Thoracic aorta (tissue), 2 donors: ENCODE measurements around the gene PAEP. TPM values are rescaled to one million over a fixed set of nuclear protein-coding genes. Genes with fewer than 3 reads are reported as not detected.

Experiments
- ATAC-seq: fragments of 150-250 bp; one replicate; pipeline ENCODE4 v1.8.0; 2017; ENCODE audit warnings: low read depth; ENCODE audit not compliant: insufficient number of reproducible peaks, low FRiP score
- DNase-seq: peaks from one replicate; pipeline ENCODE4 v3.0.0-alpha.2; 2020; ENCODE audit warnings: low spot score
- H3K27ac ChIP-seq, 2 donors: fragments of 200-600 bp; sonication (generic); 1 replicate in 1 of 2; 2 replicates in 1 of 2; pipeline ENCODE4 v1.5.1; 2016; ENCODE audit warnings: mild to moderate bottlenecking in 2 of 2, moderate library complexity in 2 of 2
- H3K27me3 ChIP-seq: fragments of 200-600 bp; sonication (generic); replicated peaks from 2 replicates; pipeline ENCODE4 v1.6.0; 2016; ENCODE audit warnings: mild to moderate bottlenecking; ENCODE audit not compliant: insufficient read depth
- H3K36me3 ChIP-seq: fragments of 200-600 bp; sonication (generic); one replicate; pipeline ENCODE4 v1.5.1; 2016
- H3K4me1 ChIP-seq, 2 donors: fragments of 200-600 bp; sonication (generic); 1 replicate in 1 of 2; 2 replicates in 1 of 2; pipeline versions ENCODE4 v1.5.1 to v1.6.0; 2016; ENCODE audit warnings: low read depth in 2 of 2, mild to moderate bottlenecking in 1 of 2; ENCODE audit not compliant: control insufficient read depth in 1 of 2
- H3K4me3 ChIP-seq: fragments of 200-600 bp; sonication (generic); 2 replicates; pipeline ENCODE4 v1.5.1; 2016; ENCODE audit warnings: mild to moderate bottlenecking
- H3K9me3 ChIP-seq: fragments of 200-600 bp; sonication (generic); 2 replicates; pipeline ENCODE4 v1.5.1; 2016
- total RNA-seq, 2 donors: library from RNA; depleted of rRNA; stranded (reverse); fragments of >200 nt; gene quantifications; one replicate each; pipeline versions ENCODE4 v1.1.0 to v1.2.3, GENCODE V29; 2016
- TF ChIP-seq, protein P1 (sequence below): fragments of 200-600 bp; sonication (generic); IDR thresholded peaks from one replicate; pipeline ENCODE4 v1.5.1; 2019; ENCODE audit warnings: antibody characterized with exemption

The PAEP gene
- total RNA-seq, 2 donors from 2014 or later: not detected

DNA sequence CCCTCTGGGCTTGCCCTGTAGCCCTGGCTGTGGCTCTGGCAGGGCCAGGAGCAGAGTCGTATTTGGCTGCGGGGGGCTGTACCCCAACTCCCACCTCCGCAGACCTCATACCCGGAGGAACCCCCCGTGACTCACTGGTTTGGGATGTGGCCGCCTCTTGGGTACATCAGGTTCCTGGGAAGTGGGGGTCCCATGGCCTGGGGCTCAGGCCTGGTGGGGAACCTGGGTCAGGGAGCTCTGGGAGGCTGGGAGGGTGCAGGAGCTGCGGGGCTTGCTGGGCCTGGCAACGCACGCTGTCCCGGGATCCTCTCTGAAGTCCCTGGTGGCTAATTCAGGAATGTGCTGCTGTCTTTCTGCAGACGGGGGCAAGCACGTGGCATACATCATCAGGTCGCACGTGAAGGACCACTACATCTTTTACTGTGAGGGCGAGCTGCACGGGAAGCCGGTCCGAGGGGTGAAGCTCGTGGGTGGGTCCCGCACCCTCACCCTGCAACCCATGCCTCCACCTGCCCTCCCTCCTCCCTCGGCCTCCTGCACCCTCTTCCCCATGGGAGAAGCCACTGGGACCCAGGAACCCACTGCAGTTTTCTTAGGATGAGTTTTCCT is 37.9 kb upstream of the PAEP start:
- H3K36me3 ChIP-seq: no peaks in the 10 kb centered on the region
- DNase-seq: no peak
- no peaks in the 10 kb centered on the region for H3K27me3 ChIP-seq
- TF ChIP-seq, protein P1, sequence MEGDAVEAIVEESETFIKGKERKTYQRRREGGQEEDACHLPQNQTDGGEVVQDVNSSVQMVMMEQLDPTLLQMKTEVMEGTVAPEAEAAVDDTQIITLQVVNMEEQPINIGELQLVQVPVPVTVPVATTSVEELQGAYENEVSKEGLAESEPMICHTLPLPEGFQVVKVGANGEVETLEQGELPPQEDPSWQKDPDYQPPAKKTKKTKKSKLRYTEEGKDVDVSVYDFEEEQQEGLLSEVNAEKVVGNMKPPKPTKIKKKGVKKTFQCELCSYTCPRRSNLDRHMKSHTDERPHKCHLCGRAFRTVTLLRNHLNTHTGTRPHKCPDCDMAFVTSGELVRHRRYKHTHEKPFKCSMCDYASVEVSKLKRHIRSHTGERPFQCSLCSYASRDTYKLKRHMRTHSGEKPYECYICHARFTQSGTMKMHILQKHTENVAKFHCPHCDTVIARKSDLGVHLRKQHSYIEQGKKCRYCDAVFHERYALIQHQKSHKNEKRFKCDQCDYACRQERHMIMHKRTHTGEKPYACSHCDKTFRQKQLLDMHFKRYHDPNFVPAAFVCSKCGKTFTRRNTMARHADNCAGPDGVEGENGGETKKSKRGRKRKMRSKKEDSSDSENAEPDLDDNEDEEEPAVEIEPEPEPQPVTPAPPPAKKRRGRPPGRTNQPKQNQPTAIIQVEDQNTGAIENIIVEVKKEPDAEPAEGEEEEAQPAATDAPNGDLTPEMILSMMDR: no peak
- no peak overlapping the region for H3K27ac ChIP-seq
- ATAC-seq: no peak
- no peaks in the 10 kb centered on the region for H3K9me3 ChIP-seq
- H3K4me3 ChIP-seq: no peak overlapping the region
- H3K4me1 ChIP-seq: no peaks in the 10 kb centered on the region

DNA sequence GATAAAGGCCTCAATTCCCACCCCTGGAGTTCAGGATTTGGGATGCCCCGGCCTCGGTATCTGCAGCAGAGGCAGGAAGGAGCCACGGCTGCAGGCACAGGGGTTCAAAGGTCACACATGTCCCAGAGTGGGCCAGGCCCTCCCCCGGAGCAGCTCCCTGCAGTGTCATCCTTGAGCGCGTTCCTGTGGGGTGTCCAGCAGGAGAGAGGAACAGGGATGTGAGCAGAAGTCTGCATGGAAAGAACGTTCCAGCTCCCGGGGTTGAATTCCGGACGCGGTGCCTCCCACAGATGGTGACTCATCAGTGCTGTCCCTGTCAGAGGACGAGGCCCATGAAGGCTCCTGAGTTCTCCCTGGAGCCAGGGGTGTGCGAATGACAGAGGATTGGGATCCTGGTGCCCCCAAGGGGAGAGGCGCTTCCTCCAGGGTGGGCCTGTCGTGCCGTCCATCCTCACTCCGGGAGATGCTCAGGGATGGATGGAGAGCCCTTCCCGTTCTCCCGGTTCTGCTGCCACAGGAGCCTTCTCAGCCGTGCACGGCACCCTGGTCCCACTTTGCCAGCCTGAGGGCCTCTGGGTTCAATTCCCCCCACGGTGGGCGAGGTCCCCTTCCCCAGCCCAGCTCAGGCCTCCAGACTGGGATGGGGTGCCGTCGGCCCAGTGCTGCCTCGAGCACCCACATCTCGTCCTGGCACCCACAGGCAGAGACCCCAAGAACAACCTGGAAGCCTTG is 37.3 kb upstream of the PAEP start:
- H3K27ac ChIP-seq: no peak overlapping the region
- no peaks in the 10 kb centered on the region for H3K36me3 ChIP-seq
- DNase-seq (no peak), ATAC-seq (no peak)
- H3K9me3 ChIP-seq: no peaks in the 10 kb centered on the region
- H3K4me3 ChIP-seq: no peak overlapping the region
- TF ChIP-seq, protein P1: no peak
- H3K4me1 ChIP-seq: no peaks in the 10 kb centered on the region
- no peaks in the 10 kb centered on the region for H3K27me3 ChIP-seq

DNA sequence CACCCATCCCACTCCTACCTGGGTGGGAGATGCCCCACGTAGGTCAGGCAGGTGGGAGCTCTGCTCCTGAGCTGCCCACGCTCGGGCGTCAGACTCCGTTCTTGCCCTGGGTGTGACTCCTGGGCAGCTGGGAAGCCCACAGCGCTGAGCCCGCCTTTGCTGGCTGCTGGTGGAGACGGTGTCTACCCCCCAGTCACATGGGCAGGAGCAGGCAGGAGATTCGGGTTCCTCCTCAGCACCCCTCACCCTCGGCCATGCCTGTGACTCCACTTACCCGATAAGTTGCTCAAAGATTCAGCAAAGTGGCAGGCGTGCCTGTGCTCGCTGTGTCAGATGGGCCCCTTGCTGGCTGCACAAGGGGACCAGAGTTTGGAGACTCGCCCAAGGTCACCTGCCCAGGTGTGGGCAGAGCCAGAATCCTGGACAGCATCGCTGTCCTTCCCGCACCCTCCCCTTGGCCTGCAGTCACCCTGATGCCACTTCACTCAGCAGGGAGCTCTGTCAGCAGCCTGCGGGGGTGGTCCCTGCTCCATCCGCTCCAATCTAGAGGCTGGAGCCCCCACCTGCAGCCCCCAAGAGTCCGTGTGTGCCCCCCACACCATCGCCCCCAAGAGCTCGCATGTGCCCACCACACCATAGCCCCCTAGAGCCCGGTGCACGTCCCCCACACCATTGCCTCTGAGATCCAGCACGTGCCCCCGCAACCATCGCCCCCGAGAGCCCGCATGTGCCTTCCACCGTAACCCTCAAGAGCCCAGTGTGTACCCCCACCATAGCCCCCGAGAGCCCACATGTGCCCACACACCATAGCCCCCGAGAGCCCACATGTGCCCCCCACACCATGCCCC is 36.1 kb upstream of the PAEP start:
- TF ChIP-seq, protein P1: no peak
- H3K36me3 ChIP-seq: no peaks in the 10 kb centered on the region
- H3K4me3 ChIP-seq: no peak overlapping the region
- no peaks in the 10 kb centered on the region for H3K27me3 ChIP-seq
- H3K4me1 ChIP-seq: no peaks in the 10 kb centered on the region
- DNase-seq: no peak
- no peak for ATAC-seq
- H3K9me3 ChIP-seq: no peaks in the 10 kb centered on the region
- no peak overlapping the region for H3K27ac ChIP-seq

DNA sequence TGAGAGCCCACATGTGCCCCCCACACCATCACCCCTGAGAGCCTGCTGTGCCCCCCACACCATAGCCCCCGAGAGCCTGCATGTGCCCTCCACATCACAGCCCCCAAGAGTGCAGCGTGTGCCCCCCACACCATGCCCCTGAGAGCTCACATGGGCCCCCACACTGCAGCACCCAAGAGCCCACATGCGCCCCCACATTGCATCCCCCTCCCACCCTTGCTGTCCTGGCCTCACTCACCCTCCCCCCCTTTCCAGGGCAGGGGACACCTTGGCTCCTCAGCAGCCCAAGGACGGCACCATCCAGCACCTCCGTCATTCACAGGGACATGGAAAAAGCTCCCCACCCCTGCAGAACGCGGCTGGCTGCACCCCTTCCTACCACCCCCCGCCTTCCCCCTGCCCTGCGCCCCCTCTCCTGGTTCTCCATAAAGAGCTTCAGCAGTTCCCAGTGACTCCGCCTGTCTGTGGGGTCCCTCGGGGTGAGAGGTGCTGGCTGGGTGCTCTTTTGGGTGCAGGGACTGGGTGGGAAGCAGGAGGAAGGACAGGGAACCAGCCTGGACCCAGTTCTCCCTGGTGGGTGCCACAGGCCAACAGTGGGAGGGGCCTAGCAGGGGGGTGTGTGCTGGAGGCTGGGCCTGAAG is 35.3 kb upstream of the PAEP start:
- H3K4me3 ChIP-seq: no peak overlapping the region
- H3K27ac ChIP-seq: no peak overlapping the region
- no peaks in the 10 kb centered on the region for H3K27me3 ChIP-seq
- ATAC-seq: no peak
- no peaks in the 10 kb centered on the region for H3K36me3 ChIP-seq
- TF ChIP-seq, protein P1: no peak
- H3K4me1 ChIP-seq: no peaks in the 10 kb centered on the region
- DNase-seq: no peak
- H3K9me3 ChIP-seq: no peaks in the 10 kb centered on the region
